DOHH2 (cell line): ENCODE measurements around the gene CAMTA1.

Experiments
- H3F3A ChIP-seq: fragments of 200-600 bp; sonication (generic), shearing (Covaris generic); 2 replicates; pipeline ENCODE4 v1.6.0; 2016; ENCODE audit warnings: antibody characterized with exemption, mild to moderate bottlenecking; ENCODE audit not compliant: control insufficient read depth, insufficient read depth
- H3K27ac ChIP-seq: fragments of 200-600 bp; sonication (generic); 2 replicates; pipeline ENCODE4 v1.5.1; 2014; ENCODE audit warnings: low read depth, mild to moderate bottlenecking, low read length, moderate library complexity
- H3K27me3 ChIP-seq: fragments of 200-600 bp; sonication (generic); 2 replicates; pipeline ENCODE4 v1.6.1; 2014; ENCODE audit warnings: mild to moderate bottlenecking, low read length, mixed read lengths; ENCODE audit not compliant: control insufficient read depth
- H3K36me3 ChIP-seq: fragments of 200-600 bp; sonication (generic); 2 replicates; pipeline ENCODE4 v1.6.1; 2014; ENCODE audit warnings: mild to moderate bottlenecking, low read length, moderate library complexity, mixed read lengths; ENCODE audit not compliant: control insufficient read depth
- H3K4me1 ChIP-seq: fragments of 200-600 bp; sonication (generic); 2 replicates; pipeline ENCODE4 v1.6.1; 2014; ENCODE audit warnings: mild to moderate bottlenecking, low read length, mixed read lengths; ENCODE audit not compliant: control insufficient read depth
- H3K4me2 ChIP-seq: fragments of 200-600 bp; sonication (generic); 2 replicates; pipeline ENCODE4 v1.6.0; 2014; ENCODE audit warnings: mild to moderate bottlenecking, low read length, moderate library complexity
- H3K4me3 ChIP-seq: fragments of 200-600 bp; sonication (generic); 2 replicates; pipeline ENCODE4 v1.5.1; 2014; ENCODE audit warnings: mild to moderate bottlenecking, low read length, mixed read lengths
- H3K79me2 ChIP-seq: fragments of 200-600 bp; sonication (generic); 2 replicates; pipeline ENCODE4 v1.6.1; 2014; ENCODE audit warnings: mild to moderate bottlenecking, low read length, mixed read lengths; ENCODE audit not compliant: control insufficient read depth
- H3K9me2 ChIP-seq: fragments of 200-600 bp; sonication (generic); replicated peaks from 2 replicates; pipeline ENCODE4 v1.6.1; 2014; ENCODE audit warnings: mild to moderate bottlenecking, low read length, mixed read lengths; ENCODE audit not compliant: control insufficient read depth
- H3K9me3 ChIP-seq: fragments of 200-600 bp; sonication (generic); 2 replicates; pipeline ENCODE4 v1.6.1; 2014; ENCODE audit warnings: antibody characterized with exemption, low read length, mixed read lengths; ENCODE audit not compliant: control insufficient read depth, insufficient read depth
- H4K20me1 ChIP-seq: fragments of 200-600 bp; sonication (generic); 2 replicates; pipeline ENCODE4 v1.6.0; 2014; ENCODE audit warnings: low read depth, mild to moderate bottlenecking, antibody characterized with exemption, low read length, moderate library complexity; ENCODE audit not compliant: control insufficient read depth, insufficient read depth
- CTCF ChIP-seq: fragments of 200-600 bp; sonication (generic); IDR thresholded peaks from one replicate; pipeline ENCODE4 v1.5.1; 2014; ENCODE audit warnings: antibody characterized with exemption, mild to moderate bottlenecking, low read depth, low read length; ENCODE audit not compliant: poor library complexity, severe bottlenecking
- EZH2phosphoT487 ChIP-seq: fragments of 200-600 bp; sonication (generic); IDR thresholded peaks from 2 replicates; pipeline ENCODE4 v1.6.1; 2017; ENCODE audit warnings: borderline replicate concordance, mild to moderate bottlenecking, antibody characterized with exemption, low read length, moderate library complexity, mixed read lengths

The CAMTA1 gene

GRCh38 chr1:7771823-7772299 lies 986.6 kb downstream of the CAMTA1 start:
- peaks cover 4% of the 10 kb centered on the region; the same call in 1 of the 2 replicates for H3F3A ChIP-seq
- H3K4me2 ChIP-seq = peak overlapping the region; percentile 69
- H3K27me3 ChIP-seq = 0 out of 2 replicates have a peak, but pooled peaks cover 2% of the 10 kb centered on the region
- H3K36me3 ChIP-seq = peaks cover 20% of the 10 kb centered on the region
- 0 out of 2 replicates have a peak overlapping the region, but pooled peaks have one; percentile 15 for H3K27ac ChIP-seq
- H3K79me2 ChIP-seq = peaks cover 27% of the 10 kb centered on the region
- H3K9me2 ChIP-seq = no peaks in the 10 kb centered on the region
- H3K4me1 ChIP-seq = peaks cover 13% of the 10 kb centered on the region
- TF ChIP-seq EZH2phosphoT487 = no peak
- no peak for TF ChIP-seq CTCF
- H3K9me3 ChIP-seq = no peaks in the 10 kb centered on the region
- H3K4me3 ChIP-seq = peak overlapping the region; percentile 84
- H4K20me1 ChIP-seq = peaks cover 4% of the 10 kb centered on the region; the same call in 1 of the 2 replicates

GRCh38 chr1:7777591-7777990 lies 992.3 kb downstream of the CAMTA1 start:
- no peak overlapping the region for H3K27ac ChIP-seq
- peaks cover 4% of the 10 kb centered on the region for H4K20me1 ChIP-seq
- H3F3A ChIP-seq = peaks cover 5% of the 10 kb centered on the region
- peaks cover 2% of the 10 kb centered on the region for H3K4me1 ChIP-seq
- no peak overlapping the region for H3K4me3 ChIP-seq
- peaks cover 13% of the 10 kb centered on the region for H3K79me2 ChIP-seq
- H3K4me2 ChIP-seq = no peak overlapping the region
- peaks cover 38% of the 10 kb centered on the region for H3K36me3 ChIP-seq
- no peaks in the 10 kb centered on the region for H3K9me2 ChIP-seq
- H3K9me3 ChIP-seq = no peaks in the 10 kb centered on the region
- TF ChIP-seq EZH2phosphoT487 (no peak), CTCF (no peak)
- H3K27me3 ChIP-seq = no peaks in the 10 kb centered on the region

- TF ChIP-seq CTCF = no peak
- no peak for TF ChIP-seq EZH2phosphoT487
These were observed 992.9 kb downstream of the CAMTA1 start for GRCh38 chr1:7778133-7778628.

More at GRCh38 chr1:7778133-7778628, 992.9 kb downstream of the CAMTA1 start:
- H3K4me2 ChIP-seq = no peak overlapping the region
- H3K9me3 ChIP-seq = no peaks in the 10 kb centered on the region
- H3K9me2 ChIP-seq = no peaks in the 10 kb centered on the region
- peaks cover 8% of the 10 kb centered on the region for H3K4me1 ChIP-seq
- peaks cover 33% of the 10 kb centered on the region for H3K36me3 ChIP-seq
- no peak overlapping the region for H3K4me3 ChIP-seq
- peaks cover 8% of the 10 kb centered on the region for H3F3A ChIP-seq
- H3K27ac ChIP-seq = no peak overlapping the region
- H3K27me3 ChIP-seq = no peaks in the 10 kb centered on the region
- no peaks in the 10 kb centered on the region; the same call in 1 of the 2 replicates for H4K20me1 ChIP-seq
- H3K79me2 ChIP-seq = peaks cover 9% of the 10 kb centered on the region
